ENCODE results near the gene CALHM1.
"Not testable (repeated sequence)": the region's sequence is repeated elsewhere in the genome, so short reads cannot be mapped to it uniquely, and the experiment has no call there.

The CALHM1 gene

DNA sequence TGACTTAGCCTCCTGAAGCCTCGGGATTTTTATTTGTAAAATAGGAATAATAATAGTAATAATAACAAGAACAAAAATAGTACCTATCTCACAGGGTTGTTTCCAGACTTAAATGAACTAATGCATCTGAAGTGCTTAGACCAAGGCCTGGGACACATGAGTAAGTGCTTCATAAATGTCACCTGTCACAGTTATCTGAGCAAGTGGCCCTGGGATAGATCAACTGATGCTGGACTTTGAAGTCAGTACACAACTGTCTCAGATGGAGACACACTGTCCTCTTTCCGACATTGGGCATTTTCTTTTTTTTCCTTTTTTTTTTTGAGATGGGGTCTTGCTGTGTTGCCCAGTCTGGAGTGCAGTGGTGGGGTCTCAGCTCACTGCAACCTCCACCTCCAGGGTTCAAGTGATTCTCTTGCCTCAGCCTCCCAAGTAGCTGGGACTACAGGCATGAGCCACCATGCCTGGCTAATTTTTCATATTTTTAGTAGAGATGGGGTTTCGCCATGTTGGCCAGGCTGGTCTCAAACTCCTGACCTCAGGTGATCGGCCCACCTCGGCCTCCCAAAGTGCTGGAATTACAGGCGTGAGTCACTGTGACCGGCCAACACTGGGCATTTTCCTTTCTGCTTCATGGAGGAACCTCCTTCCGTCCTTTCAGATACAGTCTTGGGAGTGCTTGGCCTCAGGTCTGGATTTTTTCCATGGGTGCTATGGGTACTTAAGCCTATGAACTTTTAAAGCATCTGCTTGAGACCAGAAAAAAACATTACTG lies 28.1 kb upstream of the CALHM1 start:
- DNase-seq, result not testable (repeated sequence)

- peak in 1 of 51 donors; percentile 10 for DNase-seq
Measured at GRCh38 chr10:103481974-103482531, 23.4 kb upstream of the CALHM1 start.

DNA sequence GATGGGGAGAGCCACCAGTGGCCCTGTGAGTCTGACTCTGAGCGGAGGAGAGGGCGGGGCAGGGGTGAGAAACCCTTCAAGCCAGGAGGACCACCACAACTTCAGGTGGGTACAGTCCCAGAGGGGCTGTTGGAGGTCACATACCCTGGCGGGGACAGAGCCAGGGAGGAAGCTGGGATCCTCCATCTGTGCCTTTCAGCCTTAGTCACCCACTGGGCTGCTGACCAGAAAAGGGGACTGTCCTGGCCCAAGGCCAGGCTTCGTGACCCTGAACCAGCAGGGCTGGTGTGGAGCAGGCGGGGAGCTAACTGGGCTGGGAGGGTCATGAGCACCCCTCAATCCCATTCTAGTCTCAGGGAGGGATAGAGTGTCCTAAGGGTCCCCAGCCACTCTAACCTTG lies 21.8 kb upstream of the CALHM1 start:
- peak in 1 of 51 donors; percentile 5 for DNase-seq

- no peak for DNase-seq
Measured at GRCh38 chr10:103479135-103479534, 20.4 kb upstream of the CALHM1 start, which contains the start of gene CALHM3. Gene CALHM3 (minus strand): TSS chr10:103479240. CDS start chr10:103479032, 208 bp downstream.

DNA sequence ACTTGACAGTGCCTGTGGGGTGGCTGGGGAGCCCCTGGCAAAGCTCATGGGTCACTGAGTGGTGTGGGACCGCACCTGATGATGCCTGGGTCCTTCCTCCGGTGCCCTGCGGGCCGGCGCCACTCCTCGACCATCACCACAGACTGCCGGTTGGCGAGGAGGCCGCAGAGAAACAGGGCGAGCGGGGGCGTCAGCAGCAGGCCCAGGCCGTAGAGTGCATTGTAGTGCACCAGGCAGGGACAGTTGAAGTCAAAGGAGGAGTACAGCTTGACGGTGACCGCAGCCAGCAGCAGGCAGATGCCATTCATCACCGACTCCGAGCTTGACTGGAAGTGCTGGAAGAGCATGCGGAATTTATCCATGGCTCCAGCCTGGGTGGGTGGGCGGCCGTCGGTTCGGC lies 20.0 kb upstream of the CALHM1 start:
- DNase-seq, result no peak

GRCh38 chr10:103476046-103476768 lies 17.5 kb upstream of the CALHM1 start:
- DNase-seq, result no peak

DNA sequence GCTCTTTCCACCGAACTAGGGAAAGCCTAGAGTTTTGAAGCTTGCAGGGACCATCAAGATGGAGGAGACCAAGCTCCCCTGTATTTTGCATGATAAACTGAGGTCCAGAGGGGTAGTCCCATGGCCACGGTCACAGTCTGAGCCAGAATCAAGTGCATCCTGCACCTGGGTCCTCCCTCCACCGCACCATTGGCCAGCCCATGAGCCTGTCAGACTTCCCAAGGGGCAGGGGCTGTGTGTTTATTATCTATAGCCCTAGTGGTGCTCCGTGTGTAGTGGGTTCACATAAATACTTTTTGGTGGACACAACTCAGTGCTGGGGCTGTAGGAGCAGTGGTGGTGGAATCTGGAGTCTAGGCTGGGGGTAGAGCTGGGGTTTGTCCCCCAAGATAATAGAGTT lies 16.7 kb upstream of the CALHM1 start:
- DNase-seq, result no peak

DNA sequence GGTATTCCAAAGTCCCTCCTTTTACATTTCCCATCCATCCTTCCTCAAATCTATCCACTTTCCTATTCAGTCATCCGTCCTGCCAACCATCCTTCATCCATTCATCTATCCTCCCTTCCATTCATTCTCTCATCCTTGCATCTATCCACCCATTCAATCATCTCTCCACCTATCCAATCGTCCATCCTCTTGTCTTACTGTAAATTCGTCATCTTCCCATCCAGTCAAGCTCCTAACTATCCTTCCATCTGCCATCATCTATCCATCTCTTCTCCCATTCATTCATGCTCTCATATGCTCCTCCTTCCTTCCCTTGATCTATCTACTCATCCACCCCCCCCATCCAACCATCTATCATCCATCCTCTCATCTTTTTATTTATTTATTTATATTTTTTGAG lies 15.4 kb upstream of the CALHM1 start:
- DNase-seq, result no peak

- no peak for DNase-seq
Measured at GRCh38 chr10:103473261-103473671, 14.6 kb upstream of the CALHM1 start.

- no peak for DNase-seq
Measured at GRCh38 chr10:103472005-103472404, 13.3 kb upstream of the CALHM1 start.

- peak in 1 of 51 donors; percentile 6 for DNase-seq
Measured at GRCh38 chr10:103470761-103471653, 12.3 kb upstream of the CALHM1 start.

DNA sequence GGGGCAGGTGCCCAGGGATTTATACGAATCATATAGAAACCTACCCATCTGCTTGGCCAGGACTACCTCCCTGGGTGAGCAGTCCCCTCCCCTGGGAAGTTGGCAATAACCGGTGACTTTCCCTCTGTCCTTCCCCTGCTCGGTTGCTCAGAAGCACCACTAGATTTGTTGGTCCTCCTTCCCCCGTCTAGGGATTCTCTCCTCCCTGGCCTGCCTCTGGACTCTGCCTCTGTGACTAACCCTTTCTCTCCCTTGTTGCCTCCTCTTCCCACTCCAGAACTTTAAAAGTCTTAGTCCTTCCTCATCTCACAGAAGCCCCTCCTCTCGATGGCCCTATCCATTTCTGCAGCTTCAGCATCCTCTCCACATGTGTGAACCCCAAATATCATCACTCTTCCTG lies 10.5 kb upstream of the CALHM1 start:
- DNase-seq, result no peak

DNA sequence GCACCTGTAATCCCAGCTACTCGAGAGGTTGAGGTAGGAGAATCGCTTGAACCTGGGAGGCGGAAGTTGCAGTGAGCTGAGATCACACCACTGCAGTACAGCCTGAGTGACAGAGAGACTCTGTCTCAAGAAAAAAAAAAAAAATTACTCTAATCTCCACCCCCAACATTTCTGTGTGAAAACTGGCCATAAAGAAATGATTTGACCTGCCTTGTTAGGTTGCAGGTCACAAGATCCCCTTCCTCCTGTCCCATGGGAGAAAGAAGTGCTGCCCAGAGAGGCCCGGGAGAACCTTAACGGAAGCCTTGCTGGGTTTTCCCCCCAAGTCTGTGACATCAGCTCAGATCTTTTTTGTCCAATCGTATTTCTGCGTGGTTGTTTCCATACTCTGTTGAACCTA lies 8.7 kb upstream of the CALHM1 start:
- no peak for DNase-seq

DNA sequence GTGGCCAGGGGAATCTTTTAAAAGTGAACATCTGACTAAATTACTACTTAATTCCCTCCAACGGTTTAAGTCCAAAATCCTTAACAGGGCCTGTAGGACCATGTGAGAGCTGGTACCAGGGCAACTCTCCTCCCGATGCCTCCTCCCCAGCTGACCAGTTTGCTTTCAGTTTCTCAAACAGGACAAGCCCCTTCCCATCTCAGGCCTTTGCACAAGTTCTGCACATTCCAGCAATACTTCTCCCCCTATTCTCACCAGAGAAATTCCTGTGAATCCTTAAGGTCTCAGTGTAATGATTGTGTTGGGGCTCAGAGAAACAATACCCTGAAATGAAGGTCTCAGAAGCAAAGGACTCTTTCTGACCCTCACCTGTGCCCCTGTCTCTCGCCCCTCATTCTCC lies 8.0 kb upstream of the CALHM1 start:
- DNase-seq, result no peak

- DNase-seq, result peak in 1 of 51 donors; percentile 1
Measured at GRCh38 chr10:103465411-103466179, 6.9 kb upstream of the CALHM1 start.

- no peak for DNase-seq
Measured at GRCh38 chr10:103463499-103463898, 4.8 kb upstream of the CALHM1 start.

DNA sequence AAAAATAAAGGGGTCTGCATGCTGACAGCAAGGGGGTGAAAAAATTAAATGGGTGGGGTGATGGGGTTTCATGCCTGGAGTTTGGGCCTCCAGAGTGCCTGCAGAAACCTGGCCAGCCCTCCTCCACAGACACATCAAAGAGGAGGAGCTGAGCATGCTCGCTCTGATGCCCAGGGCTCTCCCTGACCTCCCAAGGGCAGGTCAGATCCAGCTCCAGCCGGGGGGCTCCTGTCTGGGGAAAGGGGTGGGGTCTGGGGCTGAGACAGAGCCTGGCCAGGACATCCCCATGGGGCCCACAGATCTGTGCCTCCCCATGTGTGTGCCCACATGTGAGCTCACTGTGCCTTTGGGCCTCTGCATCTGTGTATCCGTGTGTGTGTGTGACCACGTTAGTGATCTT lies 915 bp upstream of the CALHM1 start:
- no peak for DNase-seq

GRCh38 chr10:103457896-103458583 lies 660 bp downstream of the CALHM1 start:
- no peak for DNase-seq

GRCh38 chr10:103457176-103457712 lies 1.5 kb downstream of the CALHM1 start:
- no peak for DNase-seq

Measured in hypothalamus (tissue), 51 donors.